Smooth muscle cell (in vitro differentiated cells): ENCODE results near the gene CMTM6. TPM values are rescaled to one million over a fixed set of nuclear protein-coding genes. Genes with fewer than 3 reads are reported as not detected.

Experiments used
- DNase-seq: peaks from one replicate; lab custom pipeline; 2025; ENCODE audit not compliant: unreplicated experiment; lab: John Stamatoyannopoulos, UW
- H2AFZ ChIP-seq: fragments of 200-600 bp; sonication (generic); 2 replicates; pipeline ENCODE4 v1.6.0; 2016; ENCODE audit warnings: antibody characterized with exemption, low read depth, mild to moderate bottlenecking
- H3F3A ChIP-seq: fragments of 200-600 bp; sonication (generic); 2 replicates; pipeline ENCODE4 v1.6.0; 2017; ENCODE audit warnings: antibody characterized with exemption, low read depth
- H3K27ac ChIP-seq: fragments of 200-600 bp; sonication (generic); 2 replicates; pipeline ENCODE4 v1.5.1; 2016; ENCODE audit warnings: low read depth, mild to moderate bottlenecking
- H3K27me3 ChIP-seq: fragments of 200-600 bp; sonication (generic); 2 replicates; pipeline ENCODE4 v1.6.1; 2016; ENCODE audit warnings: low read depth, mild to moderate bottlenecking
- H3K36me3 ChIP-seq: fragments of 200-600 bp; sonication (generic); 2 replicates; pipeline ENCODE4 v1.5.1; 2016; ENCODE audit warnings: low read depth
- H3K4me1 ChIP-seq: fragments of 200-600 bp; sonication (generic); 2 replicates; pipeline ENCODE4 v1.5.1; 2016; ENCODE audit warnings: low read depth
- H3K4me2 ChIP-seq: fragments of 200-600 bp; sonication (generic); 2 replicates; pipeline ENCODE4 v1.6.0; 2016; ENCODE audit warnings: mild to moderate bottlenecking
- H3K4me3 ChIP-seq: fragments of 200-600 bp; sonication (generic); 2 replicates; pipeline ENCODE4 v1.5.1; 2016; ENCODE audit warnings: mild to moderate bottlenecking
- H3K79me2 ChIP-seq: fragments of 200-600 bp; sonication (generic); 2 replicates; pipeline ENCODE4 v1.6.0; 2016; ENCODE audit warnings: low read depth, mild to moderate bottlenecking
- H3K9ac ChIP-seq: fragments of 200-600 bp; sonication (generic); 2 replicates; pipeline ENCODE4 v1.6.0; 2016; ENCODE audit warnings: low read depth
- H3K9me3 ChIP-seq: fragments of 200-600 bp; sonication (generic); replicated peaks from 2 replicates; pipeline ENCODE4 v1.5.1; 2016; ENCODE audit warnings: low read depth
- H4K20me1 ChIP-seq: fragments of 200-600 bp; sonication (generic); 2 replicates; pipeline ENCODE4 v1.6.0; 2016; ENCODE audit warnings: low read depth
- CTCF ChIP-seq: fragments of 200-600 bp; sonication (generic); IDR thresholded peaks from 2 replicates; pipeline ENCODE4 v1.5.1; 2017; ENCODE audit warnings: borderline replicate concordance, mild to moderate bottlenecking, antibody characterized with exemption; ENCODE audit not compliant: insufficient read depth, poor library complexity, severe bottlenecking
- WGBS: methylation state at CpG from one replicate; pipeline ENCODE4 v1.1.7; 2016; ENCODE audit warnings: low lambda C conversion rate; 5-methylcytosine and 5-hydroxymethylcytosine counted together
- polyA plus RNA-seq: library from polyadenylated mRNA; unstranded; fragments of >200 nt; fragmentation: Nextera tagmentation; extraction: Ambion mirVana; gene quantifications from 2 replicates; pipeline ENCODE4 v1.2.1, GENCODE V29; 2016
- total RNA-seq: library from RNA; depleted of rRNA; stranded (reverse); fragments of >200 nt; gene quantifications from 2 replicates; pipeline ENCODE4 v1.2.3, GENCODE V29; 2014

The CMTM6 gene
- total and polyA plus RNA-seq, 2 experiments from 2014 or later: 110 to 148 TPM

DNA sequence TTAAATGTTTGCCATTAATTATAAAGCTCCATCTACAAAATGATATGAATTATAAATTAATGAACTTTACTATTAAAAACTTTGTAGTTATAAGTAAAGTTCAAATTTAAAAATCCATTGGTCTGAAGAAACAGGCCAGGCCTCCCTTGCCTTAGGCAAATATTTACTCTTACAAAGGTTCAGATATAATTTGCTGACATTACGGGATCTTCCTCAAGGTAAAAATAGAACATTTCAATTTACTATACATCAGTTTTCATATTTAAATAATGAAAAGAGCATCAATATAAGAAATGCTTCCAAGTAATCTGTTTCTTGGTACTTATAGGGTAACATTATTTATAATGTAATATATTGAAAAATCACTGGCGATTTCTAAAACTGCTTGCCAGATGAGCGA, 3.7 kb downstream of the CMTM6 start:
- H4K20me1 ChIP-seq: peaks cover 74% of the 10 kb centered on the region
- H3K79me2 ChIP-seq: peaks cover 70% of the 10 kb centered on the region
- no peak overlapping the region for H2AFZ ChIP-seq
- H3K36me3 ChIP-seq: no peaks in the 10 kb centered on the region
- peaks cover 10% of the 10 kb centered on the region for H3F3A ChIP-seq
- H3K4me2 ChIP-seq: peak overlapping the region; percentile 90
- no peak overlapping the region for H3K27ac ChIP-seq
- no peak overlapping the region for H3K4me3 ChIP-seq
- TF ChIP-seq CTCF: no peak
- no peaks in the 10 kb centered on the region for H3K27me3 ChIP-seq
- no peak overlapping the region for H3K9ac ChIP-seq
- DNase-seq: no peak
- H3K4me1 ChIP-seq: peaks cover 22% of the 10 kb centered on the region
- 83% methylated on average over 3 of the region's 3 CpGs for WGBS
- H3K9me3 ChIP-seq: no peaks in the 10 kb centered on the region

GRCh38 chr3:32498252-32498651, 4.4 kb downstream of the CMTM6 start:
- H4K20me1 ChIP-seq: peaks cover 81% of the 10 kb centered on the region
- peaks cover 77% of the 10 kb centered on the region for H3K79me2 ChIP-seq
- H3F3A ChIP-seq: peaks cover 10% of the 10 kb centered on the region
- TF ChIP-seq CTCF: no peak
- H3K9me3 ChIP-seq: no peaks in the 10 kb centered on the region
- H3K27me3 ChIP-seq: no peaks in the 10 kb centered on the region
- H3K9ac ChIP-seq: no peak overlapping the region
- WGBS: 35% methylated on average over 3 of the region's 3 CpGs
- H3K4me2 ChIP-seq: peak overlapping the region; percentile 90
- no peak overlapping the region for H2AFZ ChIP-seq
- no peak for DNase-seq
- H3K27ac ChIP-seq: peak overlapping the region; percentile 53
- no peaks in the 10 kb centered on the region for H3K36me3 ChIP-seq
- H3K4me1 ChIP-seq: peaks cover 29% of the 10 kb centered on the region
- no peak overlapping the region for H3K4me3 ChIP-seq

- no peaks in the 10 kb centered on the region for H3K9me3 ChIP-seq
- no peak overlapping the region for H3K4me2 ChIP-seq
- H3K9ac ChIP-seq: no peak overlapping the region
- peaks cover 34% of the 10 kb centered on the region for H3K4me1 ChIP-seq
- DNase-seq: no peak
- no peaks in the 10 kb centered on the region for H3K36me3 ChIP-seq
- no peak overlapping the region for H3K4me3 ChIP-seq
- H4K20me1 ChIP-seq: peaks cover 93% of the 10 kb centered on the region
- 67% methylated on average over 2 of the region's 2 CpGs for WGBS
- H3K79me2 ChIP-seq: peaks cover 91% of the 10 kb centered on the region
- peak overlapping the region; percentile 88 for H3K27ac ChIP-seq
- no peaks in the 10 kb centered on the region for H3K27me3 ChIP-seq
- no peak for TF ChIP-seq CTCF
- H3F3A ChIP-seq: peaks cover 7% of the 10 kb centered on the region
- no peak overlapping the region for H2AFZ ChIP-seq
Observed at GRCh38 chr3:32495609-32496008, 7.0 kb downstream of the CMTM6 start.

DNA sequence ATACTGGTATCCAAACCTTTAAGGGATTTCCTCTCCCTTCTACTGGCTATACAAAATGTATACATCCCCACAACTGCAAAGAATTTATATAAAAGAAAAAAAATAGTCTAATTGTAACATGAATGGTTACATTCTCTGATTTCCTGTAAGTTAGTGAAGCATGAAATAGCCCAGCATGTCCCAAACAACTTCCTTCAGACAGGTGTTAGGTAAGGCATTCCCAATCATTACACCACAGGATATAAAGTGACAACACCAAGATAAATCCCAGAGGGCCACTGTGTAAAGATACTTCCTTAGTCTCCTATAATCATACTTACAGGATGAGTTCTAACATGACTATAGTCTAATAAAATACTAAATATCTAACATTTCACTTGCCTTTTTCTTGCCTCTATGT, 7.6 kb downstream of the CMTM6 start:
- no peak for TF ChIP-seq CTCF
- H3K9ac ChIP-seq: no peak overlapping the region
- DNase-seq: no peak
- no peak overlapping the region for H2AFZ ChIP-seq
- peaks cover 88% of the 10 kb centered on the region for H3K79me2 ChIP-seq
- peaks cover 7% of the 10 kb centered on the region for H3F3A ChIP-seq
- peak overlapping the region; percentile 83 for H3K4me2 ChIP-seq
- peaks cover 93% of the 10 kb centered on the region for H4K20me1 ChIP-seq
- no peak overlapping the region for H3K4me3 ChIP-seq
- H3K9me3 ChIP-seq: no peaks in the 10 kb centered on the region
- peaks cover 34% of the 10 kb centered on the region for H3K4me1 ChIP-seq
- no peaks in the 10 kb centered on the region for H3K36me3 ChIP-seq
- H3K27ac ChIP-seq: peak overlapping the region; percentile 88
- H3K27me3 ChIP-seq: no peaks in the 10 kb centered on the region
